H1 (cell line): Measurements from ENCODE around the gene PBXIP1. TPM values are rescaled to one million over a fixed set of nuclear protein-coding genes. Genes with fewer than 3 reads are reported as not detected.

Experiments used
- CTCF ChIA-PET: fragments of 300-600 bp; sonication (Branson Sonifier 250); formaldehyde crosslinking; loops from one replicate; lab custom pipeline; 2021; ENCODE audit not compliant: partially characterized antibody; lab: Charles Lee
- POLR2A ChIA-PET: fragments of 300-600 bp; sonication (Branson Sonifier 250); formaldehyde crosslinking; loops from one replicate; lab custom pipeline; 2021; ENCODE audit warnings: inconsistent platforms; ENCODE audit not compliant: partially characterized antibody; lab: Charles Lee
- DNase-seq, 2 experiments: peaks; one replicate each; pipeline versions ENCODE4 v3.0.0 to v3.0.0-alpha.2; 2010 to 2022; ENCODE audit warnings: low spot score in 2 of 2, low read depth in 1 of 2, mixed read lengths in 1 of 2
- FAIRE-seq: peaks from 2 replicates; lab custom pipeline; 2011; peaks lifted over from hg19 to GRCh38; lab: Jason Lieb, UNC
- H2AFZ ChIP-seq: 2 replicates; pipeline ENCODE4 v1.8.1; 2012; ENCODE audit warnings: low read length, inconsistent platforms
- H2AK5ac ChIP-seq: 2 replicates; pipeline ENCODE4 v1.6.1; 2013; ENCODE audit warnings: low read depth, low read length
- H2BK120ac ChIP-seq: replicated peaks from 2 replicates; pipeline ENCODE3; 2013; ENCODE audit warnings: low read depth, low read length, inconsistent platforms
- H2BK12ac ChIP-seq: 2 replicates; pipeline ENCODE4 v1.6.1; 2013; ENCODE audit warnings: low read depth, low read length
- H2BK15ac ChIP-seq: 2 replicates; pipeline ENCODE4 v1.6.1; 2013; ENCODE audit warnings: low read length
- H2BK20ac ChIP-seq: 2 replicates; pipeline ENCODE4 v1.6.1; 2013; ENCODE audit warnings: low read length
- H2BK5ac ChIP-seq: 2 replicates; pipeline ENCODE4 v1.6.1; 2013; ENCODE audit warnings: low read depth, low read length
- H3K14ac ChIP-seq: 2 replicates; pipeline ENCODE4 v1.6.1; 2013; ENCODE audit warnings: inconsistent platforms; ENCODE audit not compliant: insufficient read length
- H3K18ac ChIP-seq: 2 replicates; pipeline ENCODE4 v1.6.1; 2013; ENCODE audit warnings: low read length; ENCODE audit errors: extremely low read depth
- H3K23ac ChIP-seq: 2 replicates; pipeline ENCODE4 v1.6.1; 2013; ENCODE audit warnings: inconsistent platforms; ENCODE audit not compliant: insufficient read length
- H3K23me2 ChIP-seq: 2 replicates; pipeline ENCODE4 v1.6.1; 2013; ENCODE audit warnings: low read depth, low read length
- H3K27ac ChIP-seq: 2 replicates; pipeline ENCODE4 v1.6.1; 2011; ENCODE audit warnings: low read depth, low read length, inconsistent platforms
- H3K27me3 ChIP-seq, 4 experiments: replicated peaks in 1 of 4; 1 replicate in 1 of 4; 2 replicates in 3 of 4; pipeline versions ENCODE4 v1.6.1 to v1.8.1; 2011 to 2013; ENCODE audit warnings: low read length in 3 of 4, mild to moderate bottlenecking in 3 of 4, inconsistent platforms in 2 of 4, mixed read lengths in 2 of 4, moderate library complexity in 1 of 4; ENCODE audit not compliant: control insufficient read depth in 3 of 4, insufficient read depth in 3 of 4; ENCODE audit errors: extremely low read depth in 1 of 4
- H3K36me3 ChIP-seq, 4 experiments: 2 replicates each; pipeline versions ENCODE4 v1.6.1 to v1.8.1; 2011 to 2013; ENCODE audit warnings: mild to moderate bottlenecking in 4 of 4, low read length in 3 of 4, moderate library complexity in 2 of 4, control low read depth in 1 of 4, inconsistent platforms in 1 of 4; ENCODE audit not compliant: insufficient read depth in 4 of 4, control insufficient read depth in 2 of 4
- H3K4ac ChIP-seq: replicated peaks from 2 replicates; pipeline ENCODE3; 2013; ENCODE audit warnings: low read length, low read depth, mixed read lengths, inconsistent platforms; ENCODE audit not compliant: insufficient read length
- H3K4me1 ChIP-seq, 4 experiments: replicated peaks in 1 of 4; 1 replicate in 1 of 4; 2 replicates in 3 of 4; pipeline versions ENCODE4 v1.6.1 to v1.8.1; 2011 to 2013; ENCODE audit warnings: low read length in 3 of 4, inconsistent platforms in 2 of 4, mixed read lengths in 1 of 4; ENCODE audit not compliant: insufficient read depth in 4 of 4, control insufficient read depth in 3 of 4
- H3K4me2 ChIP-seq, 2 experiments: 2 replicates each; pipeline versions ENCODE4 v1.6.1 to v1.8.1; 2011 to 2013; ENCODE audit warnings: low read depth in 2 of 2, low read length in 2 of 2, control low read depth in 1 of 2, inconsistent platforms in 1 of 2, mild to moderate bottlenecking in 1 of 2; ENCODE audit not compliant: insufficient read depth in 1 of 2
- H3K4me3 ChIP-seq, 4 experiments: fragments of 200-600, 300-600 bp in 1 of 4; sonication (generic), shearing (Covaris generic), sonication (Bioruptor Twin) in 1 of 4; 2 replicates each; pipeline versions ENCODE4 v1.5.1 to v1.8.1; 2011 to 2016; ENCODE audit warnings: low read length in 4 of 4, low read depth in 3 of 4, control low read depth in 2 of 4, inconsistent platforms in 2 of 4, mild to moderate bottlenecking in 2 of 4, mixed read lengths in 1 of 4, moderate library complexity in 1 of 4; ENCODE audit not compliant: insufficient read depth in 2 of 4; ENCODE audit errors: extremely low read depth in 1 of 4
- H3K56ac ChIP-seq: replicated peaks from 2 replicates; pipeline ENCODE3; 2013; ENCODE audit warnings: low read depth, mild to moderate bottlenecking, mixed read lengths, low read length, inconsistent platforms; ENCODE audit not compliant: insufficient read length
- H3K79me1 ChIP-seq: 2 replicates; pipeline ENCODE4 v1.6.1; 2013; ENCODE audit warnings: low read depth, low read length, control low read depth
- H3K79me2 ChIP-seq, 2 experiments: 2 replicates each; pipeline versions ENCODE4 v1.6.1 to v1.8.1; 2012 to 2013; ENCODE audit warnings: low read length in 2 of 2, mild to moderate bottlenecking in 2 of 2, inconsistent platforms in 1 of 2; ENCODE audit not compliant: insufficient read depth in 2 of 2, control insufficient read depth in 1 of 2
- H3K9ac ChIP-seq, 4 experiments: replicated peaks in 1 of 4; 1 replicate in 1 of 4; 2 replicates in 3 of 4; pipeline versions ENCODE4 v1.6.1 to v1.8.1; 2011 to 2013; ENCODE audit warnings: low read depth in 3 of 4, low read length in 3 of 4, control low read depth in 2 of 4, mild to moderate bottlenecking in 2 of 4, moderate library complexity in 2 of 4, inconsistent platforms in 1 of 4; ENCODE audit errors: extremely low read depth in 1 of 4
- H3K9me3 ChIP-seq, 2 experiments: 2 replicates each; pipeline versions ENCODE4 v1.6.1 to v1.8.1; 2012 to 2013; ENCODE audit warnings: mild to moderate bottlenecking in 2 of 2, moderate library complexity in 2 of 2, control low read depth in 1 of 2, inconsistent platforms in 1 of 2, low read depth in 1 of 2, low read length in 1 of 2, mixed read lengths in 1 of 2; ENCODE audit not compliant: insufficient read depth in 2 of 2
- H4K20me1 ChIP-seq, 2 experiments: replicated peaks in 1 of 2; 2 replicates each; pipeline versions ENCODE3 to v1.8.1; 2011 to 2013; ENCODE audit warnings: inconsistent platforms in 2 of 2, low read length in 2 of 2, mild to moderate bottlenecking in 1 of 2; ENCODE audit not compliant: insufficient read depth in 2 of 2, control insufficient read depth in 1 of 2
- H4K5ac ChIP-seq: 2 replicates; pipeline ENCODE4 v1.6.1; 2013; ENCODE audit warnings: low read length, low read depth, mixed read lengths, inconsistent platforms; ENCODE audit not compliant: insufficient read length
- H4K8ac ChIP-seq: 2 replicates; pipeline ENCODE4 v1.8.0; 2013; ENCODE audit warnings: mild to moderate bottlenecking, moderate library complexity, low read length, inconsistent platforms; ENCODE audit not compliant: insufficient read depth; ENCODE audit errors: extremely low read depth
- H4K91ac ChIP-seq: replicated peaks from 2 replicates; pipeline ENCODE3; 2013; ENCODE audit warnings: low read length, mixed read lengths, inconsistent platforms; ENCODE audit not compliant: insufficient read length
- ATF2 ChIP-seq: IDR thresholded peaks from 2 replicates; pipeline ENCODE4 v1.6.1; 2012; ENCODE audit warnings: low read length, inconsistent platforms
- CHD1 ChIP-seq: IDR thresholded peaks from 2 replicates; pipeline ENCODE4 v1.6.1; 2012; ENCODE audit warnings: low read depth, low read length, improper control_type of control experiment
- EP300 ChIP-seq, 2 experiments: IDR thresholded peaks; 1 replicate in 1 of 2; 2 replicates in 1 of 2; pipeline ENCODE4 v1.6.1; 2011 to 2012; ENCODE audit warnings: low read depth in 2 of 2, low read length in 2 of 2, mild to moderate bottlenecking in 2 of 2, borderline replicate concordance in 1 of 2, inconsistent platforms in 1 of 2, moderate library complexity in 1 of 2
- JUND ChIP-seq: IDR thresholded peaks from 2 replicates; pipeline ENCODE4 v1.6.1; 2011; ENCODE audit warnings: mild to moderate bottlenecking, improper control_type of control experiment, low read length
- KDM1A ChIP-seq: fragments of 200-600, 300-600 bp; sonication (generic); IDR thresholded peaks from 2 replicates; pipeline ENCODE4 v1.7.1; 2016; ENCODE audit warnings: mild to moderate bottlenecking, low read length, borderline replicate concordance
- MAX ChIP-seq: IDR thresholded peaks from 2 replicates; pipeline ENCODE4 v1.6.1; 2012; ENCODE audit warnings: inconsistent platforms
- PHF8 ChIP-seq: fragments of 200-600 bp; sonication (generic); conservative IDR thresholded peaks from 2 replicates; pipeline ENCODE4 v1.7.1; 2012; ENCODE audit warnings: low read depth, mild to moderate bottlenecking, inconsistent platforms, low read length, moderate library complexity
- SIX5 ChIP-seq: IDR thresholded peaks from 2 replicates; pipeline ENCODE4 v1.6.1; 2011; ENCODE audit warnings: mild to moderate bottlenecking, low read depth, low read length
- SP2 ChIP-seq: IDR thresholded peaks from 2 replicates; pipeline ENCODE4 v1.6.1; 2012; ENCODE audit warnings: mild to moderate bottlenecking, low read length, inconsistent platforms
- YY1 ChIP-seq: IDR thresholded peaks from 2 replicates; pipeline ENCODE4 v1.6.1; 2011; ENCODE audit warnings: low read depth, mild to moderate bottlenecking, low read length
- WGBS, 2 experiments: shearing (Covaris generic) in 1 of 2; methylation state at CpG; one replicate each; pipeline versions ENCODE4 v1.1.6 to v1.1.7; 2013 to 2015; ENCODE audit warnings: low lambda C conversion rate in 2 of 2, mixed read lengths in 2 of 2, inconsistent platforms in 1 of 2, low coverage in 1 of 2, missing lambda C conversion rate in 1 of 2; ENCODE audit not compliant: insufficient replicate concordance in 2 of 2, insufficient coverage in 1 of 2, insufficient read length in 1 of 2; ENCODE audit errors: extremely low coverage in 1 of 2, missing lambda C conversion rate in 1 of 2; 5-methylcytosine and 5-hydroxymethylcytosine counted together
- polyA plus RNA-seq, 7 experiments: library from polyadenylated mRNA; depleted of rRNA in 3 of 7; stranded (reverse) in 5 of 7; unstranded in 2 of 7; fragments of >200 nt in 5 of 7; fragments of 200-250 nt in 2 of 7; gene quantifications; 1 replicate in 5 of 7; 2 replicates in 1 of 7; 4 replicates in 1 of 7; pipeline versions ENCODE4 v1.2.1 to v1.2.3, GENCODE V29; 2011 to 2013; ENCODE audit warnings: missing spikeins in 2 of 7, mixed read lengths in 2 of 7
- total RNA-seq: library from RNA; stranded (reverse); fragmentation: NEBNext Ultra II Directional; extraction: Animal tissue kit (Norgen Biotek cat#: 25700); gene quantifications from 2 replicates; pipeline ENCODE4 v1.2.1, GENCODE V29; 2021

The PBXIP1 gene
- total and polyA plus RNA-seq, 2 of the 8 experiments (the other 6 are each of a cell fraction or from before 2014, with no cell fraction given) = 12.0 to 19.8 TPM

DNA sequence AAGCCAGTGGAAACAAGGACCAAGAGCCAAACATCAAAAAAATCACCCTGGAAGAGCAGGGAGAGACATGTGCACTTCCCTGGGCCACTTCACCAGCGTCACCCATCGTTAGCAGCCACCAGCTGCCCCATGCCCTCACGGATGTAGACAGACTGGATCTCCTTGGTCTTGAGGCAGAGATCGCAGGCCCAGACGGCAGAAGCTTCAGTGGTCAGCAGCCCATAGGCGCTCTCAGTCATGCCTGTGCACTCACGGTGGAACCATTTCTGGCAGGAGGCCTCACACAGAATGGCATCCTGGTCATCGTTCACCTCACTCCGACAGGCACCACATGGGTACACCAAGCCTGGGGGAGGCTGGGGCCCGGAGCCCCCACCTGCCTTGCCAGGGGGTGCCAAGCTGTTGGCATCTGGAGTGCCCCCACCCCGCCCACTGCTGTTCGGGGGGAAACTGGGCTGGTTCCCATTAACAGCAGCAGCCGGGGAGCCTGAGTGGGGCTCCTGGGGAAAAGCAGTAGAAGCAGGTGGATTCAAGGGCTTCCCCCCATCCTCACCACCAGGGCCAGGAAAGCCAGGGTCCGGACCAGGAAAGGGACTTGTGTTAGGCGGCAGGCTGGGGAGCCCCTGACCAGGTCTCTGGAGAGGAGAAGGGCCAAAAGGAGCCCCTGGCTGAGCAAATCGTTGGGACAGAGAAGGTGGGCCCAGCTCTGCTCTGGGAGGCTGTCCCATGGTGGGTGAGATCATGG, 3.0 kb upstream of the PBXIP1 start:
- no peak for FAIRE-seq
- H3K56ac ChIP-seq = no peak overlapping the region
- POLR2A ChIA-PET = interaction anchor here (0.7 to 18.6 kb wide), 3 partner anchors 13 to 25 kb away, joined by 3 to 662 read pairs (median 5); partner anchors contain the start of genes CKS1B, FLAD1, LENEP and PMVK
- no peak for TF ChIP-seq JUND
- TF ChIP-seq KDM1A = no peak
- TF ChIP-seq SP2 = no peak
- no peak for TF ChIP-seq PHF8
- TF ChIP-seq MAX = no peak
- TF ChIP-seq EP300 (IDR thresholded peaks at IDR 0.05; ENCODE audit: borderline replicate concordance in 1 of 2, low read depth in 2 of 2, low read length in 2 of 2) = no peak
- no peak for TF ChIP-seq ATF2
- no peak for TF ChIP-seq YY1
- no peak for TF ChIP-seq CHD1
- no peak for TF ChIP-seq SIX5

More for the DNA sequence above, 3.0 kb upstream of the PBXIP1 start:
- H3K79me2 ChIP-seq = peaks cover 0 to 17% of the 10 kb centered on the region in 2 experiments
- peaks cover 5% of the 10 kb centered on the region for H3K23me2 ChIP-seq
- no peak overlapping the region for H3K18ac ChIP-seq
- no peak overlapping the region for H2BK120ac ChIP-seq
- H2BK20ac ChIP-seq = no peak overlapping the region
- H4K8ac ChIP-seq = no peak overlapping the region
- no peak overlapping the region for H3K4me3 ChIP-seq
- H3K79me1 ChIP-seq = peaks cover 5% of the 10 kb centered on the region
- WGBS, 2 experiments = 93% methylated on average over 16 of the region's 16 CpGs; no CpG with 5 or more reads in 1 of the 2 experiments
- no peak overlapping the region for H4K5ac ChIP-seq
- H3K27me3 ChIP-seq = no peaks in the 10 kb centered on the region; a peak in 1 of 7 replicates
- no peak for DNase-seq
- CTCF ChIA-PET = interaction anchor here (1.7 to 9.8 kb wide), 3 partner anchors 12 to 126 kb away, joined by 4 to 132 read pairs (median 13); partner anchors contain the start of genes LENEP and SHC1
- no peak overlapping the region for H2AK5ac ChIP-seq
- no peak overlapping the region for H3K27ac ChIP-seq
- H3K4ac ChIP-seq = no peak overlapping the region
- H3K14ac ChIP-seq = no peak overlapping the region
- no peak overlapping the region for H2AFZ ChIP-seq
- no peak overlapping the region for H4K91ac ChIP-seq
- H2BK5ac ChIP-seq = no peak overlapping the region
- H3K9me3 ChIP-seq = no peaks in the 10 kb centered on the region
- no peak overlapping the region for H3K9ac ChIP-seq
- H3K4me1 ChIP-seq = peaks cover 4 to 27% (median 8%) of the 10 kb centered on the region in 4 experiments
- peaks cover 1 to 9% of the 10 kb centered on the region in 2 experiments for H4K20me1 ChIP-seq
- H3K23ac ChIP-seq = no peak overlapping the region
- peaks cover 10 to 14% (median 13%) of the 10 kb centered on the region in 4 experiments; a peak in 7 of 8 replicates for H3K36me3 ChIP-seq
- no peak overlapping the region for H2BK12ac ChIP-seq
- H3K4me2 ChIP-seq = no peak overlapping the region
- H2BK15ac ChIP-seq = no peak overlapping the region
